OCI-LY1 (cell line): ENCODE results near the gene CLASRP.

Experiments used
- H2AFZ ChIP-seq: fragments of 200-600 bp; sonication (generic), shearing (Covaris generic); 2 replicates; pipeline ENCODE4 v1.6.0; 2014; ENCODE audit warnings: antibody characterized with exemption, mild to moderate bottlenecking, low read length
- H3F3A ChIP-seq: fragments of 200-600 bp; sonication (generic), shearing (Covaris generic); 2 replicates; pipeline ENCODE4 v1.6.0; 2014; ENCODE audit warnings: mild to moderate bottlenecking, antibody characterized with exemption, low read length, moderate library complexity; ENCODE audit not compliant: insufficient read depth
- H3K27ac ChIP-seq: fragments of 200-600 bp; sonication (generic); 2 replicates; pipeline ENCODE4 v1.5.1; 2014; ENCODE audit warnings: low read length, mixed run types, mild to moderate bottlenecking, low read depth; ENCODE audit not compliant: poor library complexity, severe bottlenecking
- H3K27me3 ChIP-seq: fragments of 200-600 bp; sonication (generic); 2 replicates; pipeline ENCODE4 v1.6.0; 2014; ENCODE audit warnings: antibody characterized with exemption, mild to moderate bottlenecking, low read length, moderate library complexity; ENCODE audit not compliant: insufficient read depth
- H3K36me3 ChIP-seq: fragments of 200-600 bp; sonication (generic); 2 replicates; pipeline ENCODE4 v1.6.1; 2014; ENCODE audit warnings: mild to moderate bottlenecking, antibody characterized with exemption, low read length, moderate library complexity, mixed read lengths; ENCODE audit not compliant: insufficient read depth
- H3K4me1 ChIP-seq: fragments of 200-600 bp; sonication (generic); 2 replicates; pipeline ENCODE4 v1.5.1; 2014; ENCODE audit warnings: mild to moderate bottlenecking, low read length, moderate library complexity; ENCODE audit not compliant: insufficient read depth, severe bottlenecking
- H3K4me2 ChIP-seq: fragments of 200-600 bp; sonication (generic), shearing (Covaris generic); 2 replicates; pipeline ENCODE4 v1.6.1; 2014; ENCODE audit warnings: low read length
- H3K4me3 ChIP-seq: fragments of 200-600 bp; sonication (generic); 2 replicates; pipeline ENCODE4 v1.5.1; 2014; ENCODE audit warnings: low read length, low read depth, mild to moderate bottlenecking, mixed read lengths; ENCODE audit not compliant: poor library complexity, severe bottlenecking
- H3K79me2 ChIP-seq: fragments of 200-600 bp; shearing (Covaris generic); 2 replicates; pipeline ENCODE4 v1.6.1; 2016; ENCODE audit warnings: mixed run types, low read length, mixed read lengths; ENCODE audit not compliant: insufficient read depth
- H3K9ac ChIP-seq: fragments of 200-600 bp; sonication (generic), shearing (Covaris generic); 2 replicates; pipeline ENCODE4 v1.6.1; 2014; ENCODE audit warnings: mild to moderate bottlenecking, low read length, mixed read lengths
- H3K9me2 ChIP-seq: fragments of 200-600 bp; sonication (generic), shearing (Covaris generic); 2 replicates; pipeline ENCODE4 v1.6.1; 2014; ENCODE audit warnings: low read depth, mild to moderate bottlenecking, low read length, mixed read lengths
- H3K9me3 ChIP-seq: fragments of 200-600 bp; shearing (Covaris generic); 2 replicates; pipeline ENCODE4 v1.6.1; 2014; ENCODE audit warnings: low read length, mixed read lengths
- H4K20me1 ChIP-seq: fragments of 200-600 bp; sonication (generic), shearing (Covaris generic); 2 replicates; pipeline ENCODE4 v1.6.0; 2016; ENCODE audit warnings: mild to moderate bottlenecking, low read length; ENCODE audit not compliant: insufficient read depth
- CTCF ChIP-seq: fragments of 200-600 bp; sonication (generic), shearing (Covaris generic); IDR thresholded peaks from 2 replicates; pipeline ENCODE4 v1.5.1; 2017; ENCODE audit warnings: mild to moderate bottlenecking, antibody characterized with exemption, low read length, moderate library complexity, mixed read lengths
- EZH2 ChIP-seq: fragments of 200-600 bp; sonication (generic), shearing (Covaris generic); IDR thresholded peaks from 2 replicates; pipeline ENCODE4 v1.8.0; 2017; ENCODE audit warnings: borderline replicate concordance, mixed run types, mild to moderate bottlenecking, antibody characterized with exemption, low read length, moderate library complexity, mixed read lengths

CLASRP gene

GRCh38 chr19:45112111-45112827 lies 73.4 kb downstream of the CLASRP start:
- H3K36me3 ChIP-seq: no peaks in the 10 kb centered on the region
- H3F3A ChIP-seq: no peaks in the 10 kb centered on the region
- H3K9me2 ChIP-seq: no peaks in the 10 kb centered on the region
- no peak overlapping the region for H3K4me3 ChIP-seq
- TF ChIP-seq CTCF (no peak), EZH2 (no peak)
- H3K9ac ChIP-seq: no peak overlapping the region; the same call in 1 of the 2 replicates
- no peaks in the 10 kb centered on the region for H3K27me3 ChIP-seq
- H3K4me2 ChIP-seq: no peak overlapping the region; the same call in 1 of the 2 replicates
- H3K27ac ChIP-seq: peak overlapping the region; percentile 84
- peaks cover 14% of the 10 kb centered on the region; the same call in 1 of the 2 replicates for H3K79me2 ChIP-seq
- no peaks in the 10 kb centered on the region for H4K20me1 ChIP-seq
- no peaks in the 10 kb centered on the region for H3K9me3 ChIP-seq
- no peak overlapping the region for H2AFZ ChIP-seq
- peaks cover 78% of the 10 kb centered on the region for H3K4me1 ChIP-seq

- Histone ChIP-seq H3K4me2 (peak overlapping the region; percentile 35; the same call in 1 of the 2 replicates), H3K79me2 (0 out of 2 replicates have a peak, but pooled peaks cover 4% of the 10 kb centered on the region), H4K20me1 (no peaks in the 10 kb centered on the region), H3K9me2 (no peaks in the 10 kb centered on the region), H3F3A (no peaks in the 10 kb centered on the region), H3K4me3 (no peak overlapping the region), H3K36me3 (no peaks in the 10 kb centered on the region), H3K27me3 (no peaks in the 10 kb centered on the region), H2AFZ (no peak overlapping the region), H3K27ac (peak overlapping the region; percentile 84), H3K9ac (peak overlapping the region; percentile 17; the same call in 1 of the 2 replicates), H3K4me1 (peaks cover 85% of the 10 kb centered on the region), H3K9me3 (no peaks in the 10 kb centered on the region)
- TF ChIP-seq EZH2 (no peak), CTCF (no peak)
Observed at GRCh38 chr19:45113628-45114027, 74.8 kb downstream of the CLASRP start.

- Histone ChIP-seq H3K4me3 (no peak overlapping the region), H3K27ac (peak overlapping the region; percentile 84), H3K79me2 (0 out of 2 replicates have a peak, but pooled peaks cover 4% of the 10 kb centered on the region), H3K27me3 (no peaks in the 10 kb centered on the region), H3K9me2 (no peaks in the 10 kb centered on the region), H2AFZ (no peak overlapping the region), H3K9me3 (no peaks in the 10 kb centered on the region), H3K9ac (no peak overlapping the region), H3F3A (no peaks in the 10 kb centered on the region), H3K4me2 (peak overlapping the region; percentile 35; the same call in 1 of the 2 replicates), H3K4me1 (peaks cover 90% of the 10 kb centered on the region), H3K36me3 (no peaks in the 10 kb centered on the region), H4K20me1 (no peaks in the 10 kb centered on the region)
- no peak for TF ChIP-seq EZH2
- TF ChIP-seq CTCF: no peak
Observed at GRCh38 chr19:45114116-45114515, 75.3 kb downstream of the CLASRP start.
